GM23338 (cell line): ENCODE data around the gene BCAS3. TPM values are rescaled to one million over a fixed set of nuclear protein-coding genes. Genes with fewer than 3 reads are reported as not detected.

Experiments
- ATAC-seq: fragments of 200-7000 bp; cut with Tn5 transposase; 3 replicates; pipeline ENCODE4 v1.9.1; 2020
- DNase-seq: peaks from one replicate; pipeline ENCODE4 v3.0.0-alpha.2; 2015; ENCODE audit warnings: low spot score
- H2AFZ ChIP-seq: fragments of 200-600 bp; sonication (generic); 2 replicates; pipeline ENCODE4 v1.8.0; 2016; ENCODE audit warnings: antibody characterized with exemption, mild to moderate bottlenecking, moderate library complexity
- H3F3A ChIP-seq: fragments of 200-600 bp; sonication (generic); replicated peaks from 2 replicates; pipeline ENCODE4 v1.8.0; 2017; ENCODE audit warnings: antibody characterized with exemption, mixed run types, low read depth
- H3K27ac ChIP-seq: fragments of 200-600 bp; sonication (generic); 2 replicates; pipeline ENCODE4 v1.6.1; 2016; ENCODE audit warnings: low read depth
- H3K27me3 ChIP-seq: fragments of 200-600 bp; sonication (generic); 2 replicates; pipeline ENCODE4 v1.8.0; 2016; ENCODE audit warnings: mild to moderate bottlenecking, mixed run types, moderate library complexity; ENCODE audit not compliant: insufficient read depth
- H3K36me3 ChIP-seq: fragments of 200-600 bp; sonication (generic); 2 replicates; pipeline ENCODE4 v1.8.0; 2016; ENCODE audit warnings: mild to moderate bottlenecking; ENCODE audit not compliant: insufficient read depth
- H3K4me1 ChIP-seq: fragments of 200-600 bp; sonication (generic); 2 replicates; pipeline ENCODE4 v1.8.0; 2016; ENCODE audit warnings: mild to moderate bottlenecking, moderate library complexity; ENCODE audit not compliant: insufficient read depth
- H3K4me2 ChIP-seq: fragments of 200-600 bp; sonication (generic); 2 replicates; pipeline ENCODE4 v1.7.1; 2017; ENCODE audit warnings: mixed run types
- H3K4me3 ChIP-seq: fragments of 200-600 bp; sonication (generic); 2 replicates; pipeline ENCODE4 v1.6.1; 2016; ENCODE audit warnings: mixed run types
- H3K79me2 ChIP-seq: fragments of 200-600 bp; sonication (generic); replicated peaks from 2 replicates; pipeline ENCODE4 v1.8.0; 2017; ENCODE audit warnings: mild to moderate bottlenecking; ENCODE audit not compliant: insufficient read depth
- H3K9me2 ChIP-seq: fragments of 200-600 bp; sonication (generic); 2 replicates; pipeline ENCODE4 v1.8.0; 2017; ENCODE audit not compliant: insufficient read depth
- H4K20me1 ChIP-seq: fragments of 200-600 bp; sonication (generic); replicated peaks from 2 replicates; pipeline ENCODE4 v1.8.0; 2017; ENCODE audit warnings: mild to moderate bottlenecking; ENCODE audit not compliant: insufficient read depth
- H3K27ac Mint-ChIP-seq: 2 replicates; pipeline ENCODE4 v1.8.0; 2020; ENCODE audit warnings: inconsistent platforms, mild to moderate bottlenecking, moderate library complexity, mixed read lengths
- H3K27me3 Mint-ChIP-seq: 3 replicates; pipeline ENCODE4 v1.8.0; 2022; ENCODE audit warnings: low read depth, mild to moderate bottlenecking, moderate library complexity, mixed read lengths, inconsistent platforms; ENCODE audit not compliant: insufficient read depth, poor library complexity
- H3K36me3 Mint-ChIP-seq: 3 replicates; pipeline ENCODE4 v1.8.0; 2021; ENCODE audit warnings: low read depth, mild to moderate bottlenecking, inconsistent platforms, moderate library complexity, mixed read lengths
- H3K4me1 Mint-ChIP-seq: 3 replicates; pipeline ENCODE4 v1.8.0; 2020; ENCODE audit warnings: mild to moderate bottlenecking, inconsistent platforms, mixed read lengths
- H3K4me3 Mint-ChIP-seq: 3 replicates; pipeline ENCODE4 v1.8.0; 2021; ENCODE audit warnings: moderate library complexity, mild to moderate bottlenecking, inconsistent platforms, mixed read lengths
- H3K9me3 Mint-ChIP-seq: 3 replicates; pipeline ENCODE4 v1.8.0; 2020; ENCODE audit warnings: moderate library complexity, mild to moderate bottlenecking, inconsistent platforms, mixed read lengths
- CREB1 ChIP-seq: fragments of 250-450 bp; sonication (Bioruptor Pico); IDR thresholded peaks from 2 replicates; pipeline ENCODE4 v1.5.0; 2020; ENCODE audit warnings: low read depth, mild to moderate bottlenecking, moderate library complexity
- ETS1 ChIP-seq: IDR thresholded peaks from 2 replicates; pipeline ENCODE4 v1.6.1; 2016; ENCODE audit warnings: antibody characterized with exemption
- EZH2 ChIP-seq: fragments of 200-600 bp; sonication (generic); IDR thresholded peaks from one replicate; pipeline ENCODE4 v1.8.0; 2017; ENCODE audit warnings: antibody characterized with exemption, mild to moderate bottlenecking, low read depth; ENCODE audit not compliant: unreplicated experiment
- EZH2phosphoT487 ChIP-seq: fragments of 200-600 bp; sonication (generic); IDR thresholded peaks from one replicate; pipeline ENCODE4 v1.8.1; 2018; ENCODE audit warnings: antibody characterized with exemption; ENCODE audit not compliant: unreplicated experiment
- NANOG ChIP-seq: IDR thresholded peaks from 2 replicates; pipeline ENCODE4 v1.6.1; 2016; ENCODE audit warnings: antibody characterized with exemption, borderline replicate concordance
- STAT1 ChIP-seq: IDR thresholded peaks from one replicate; pipeline ENCODE4 v1.6.1; 2016; ENCODE audit warnings: antibody characterized with exemption; ENCODE audit not compliant: unreplicated experiment
- ZNF114 ChIP-seq: fragments of 250-450 bp; sonication (Bioruptor Pico); IDR thresholded peaks from 2 replicates; pipeline ENCODE4 v1.5.0; 2020; ENCODE audit warnings: mild to moderate bottlenecking, moderate library complexity
- ZNF331 ChIP-seq: fragments of 250-450 bp; sonication (Bioruptor Pico); IDR thresholded peaks from 2 replicates; pipeline ENCODE4 v1.5.0; 2020; ENCODE audit warnings: low read depth, mild to moderate bottlenecking, moderate library complexity
- ZNF462 ChIP-seq: fragments of 250-450 bp; sonication (Bioruptor Pico); IDR thresholded peaks from 2 replicates; pipeline ENCODE4 v1.5.0; 2020; ENCODE audit warnings: mild to moderate bottlenecking, moderate library complexity
- polyA plus RNA-seq: library from polyadenylated mRNA; unstranded; fragments of >200 nt; fragmentation: Nextera tagmentation; extraction: Ambion mirVana; gene quantifications from 2 replicates; pipeline ENCODE4 v1.2.1, GENCODE V29; 2016
- total RNA-seq: library from RNA; depleted of rRNA; stranded (reverse); fragments of >200 nt; shearing (Covaris generic); gene quantifications from 2 replicates; pipeline ENCODE4 v1.2.3, GENCODE V29; 2014

BCAS3 gene
- total and polyA plus RNA-seq, 2 experiments from 2014 or later, result 8.2 to 28.0 TPM

GRCh38 chr17:60781880-60782412 is 104.3 kb downstream of the BCAS3 start:
- no peak for DNase-seq
- Histone ChIP-seq H3K9me2 (no peaks in the 10 kb centered on the region), H2AFZ (no peak overlapping the region), H3K4me3 (no peak overlapping the region), H3K4me1 (no peaks in the 10 kb centered on the region), H3K4me2 (no peak overlapping the region), H4K20me1 (no peaks in the 10 kb centered on the region), H3K36me3 (no peaks in the 10 kb centered on the region), H3K79me2 (no peaks in the 10 kb centered on the region), H3F3A (no peaks in the 10 kb centered on the region), H3K27ac (no peak overlapping the region), H3K27me3 (no peaks in the 10 kb centered on the region)
- no peaks in the 10 kb centered on the region for H3K36me3 Mint-ChIP-seq
- no peaks in the 10 kb centered on the region for H3K9me3 Mint-ChIP-seq
- no peak overlapping the region for H3K27ac Mint-ChIP-seq
- H3K27me3 Mint-ChIP-seq, result no peaks in the 10 kb centered on the region
- H3K4me3 Mint-ChIP-seq, result no peak overlapping the region
- H3K4me1 Mint-ChIP-seq, result no peaks in the 10 kb centered on the region
- no peak for TF ChIP-seq ZNF331 (CRISPR knock-in tag)
- TF ChIP-seq EZH2, result no peak
- no peak for ATAC-seq

- no peaks in the 10 kb centered on the region for H3K9me2 ChIP-seq
- DNase-seq (no peak), ATAC-seq (no peak)
- Mint-ChIP-seq H3K36me3 (no peaks in the 10 kb centered on the region), H3K4me1 (no peaks in the 10 kb centered on the region), H3K4me3 (no peak overlapping the region), H3K9me3 (no peaks in the 10 kb centered on the region), H3K27ac (no peak overlapping the region), H3K27me3 (no peaks in the 10 kb centered on the region)
- no peaks in the 10 kb centered on the region for H3K79me2 ChIP-seq
- H3K27me3 ChIP-seq, result no peaks in the 10 kb centered on the region
- H2AFZ ChIP-seq, result no peak overlapping the region
- no peaks in the 10 kb centered on the region for H3K36me3 ChIP-seq
- H3K4me1 ChIP-seq, result no peaks in the 10 kb centered on the region
- no peak overlapping the region for H3K27ac ChIP-seq
- H3K4me2 ChIP-seq, result no peak overlapping the region
- H3F3A ChIP-seq, result no peaks in the 10 kb centered on the region
- no peak for TF ChIP-seq CREB1
- no peak for TF ChIP-seq EZH2
- H3K4me3 ChIP-seq, result no peak overlapping the region
- H4K20me1 ChIP-seq, result no peaks in the 10 kb centered on the region
These were observed 105.1 kb downstream of the BCAS3 start for GRCh38 chr17:60782742-60783141.

GRCh38 chr17:60790205-60790604 is 112.6 kb downstream of the BCAS3 start:
- no peaks in the 10 kb centered on the region for H3K36me3 ChIP-seq
- no peaks in the 10 kb centered on the region for H4K20me1 ChIP-seq
- H3K27me3 ChIP-seq, result no peaks in the 10 kb centered on the region
- no peak overlapping the region for H2AFZ ChIP-seq
- no peaks in the 10 kb centered on the region for H3K9me3 Mint-ChIP-seq
- DNase-seq (no peak), ATAC-seq (no peak)
- H3K4me3 ChIP-seq, result no peak overlapping the region
- H3F3A ChIP-seq, result no peaks in the 10 kb centered on the region
- H3K4me3 Mint-ChIP-seq, result no peak overlapping the region
- no peaks in the 10 kb centered on the region for H3K79me2 ChIP-seq
- H3K9me2 ChIP-seq, result no peaks in the 10 kb centered on the region
- no peak overlapping the region for H3K27ac Mint-ChIP-seq
- no peaks in the 10 kb centered on the region for H3K4me1 Mint-ChIP-seq
- H3K27me3 Mint-ChIP-seq, result no peaks in the 10 kb centered on the region
- H3K4me1 ChIP-seq, result no peaks in the 10 kb centered on the region
- no peak overlapping the region for H3K27ac ChIP-seq
- H3K4me2 ChIP-seq, result no peak overlapping the region
- H3K36me3 Mint-ChIP-seq, result no peaks in the 10 kb centered on the region
- TF ChIP-seq ZNF114 (CRISPR knock-in tag) (no peak), NANOG (no peak), ETS1 (no peak), ZNF462 (CRISPR knock-in tag) (no peak), CREB1 (no peak), STAT1 (no peak), EZH2 (no peak), EZH2phosphoT487 (no peak)
